HCT116 (cell line): ENCODE data around the gene GLOD5.

Experiments used
- EZH2phosphoT487 ChIP-seq: fragments of 200-600 bp; IDR thresholded peaks from 2 replicates; pipeline ENCODE4 v1.6.1; 2018; ENCODE audit warnings: antibody characterized with exemption, borderline replicate concordance
- SP1 ChIP-seq: IDR thresholded peaks from 2 replicates; pipeline ENCODE4 v1.6.1; 2012; ENCODE audit warnings: low read depth
- TF ChIP-seq, protein P1 (sequence below): IDR thresholded peaks from 2 replicates; pipeline ENCODE4 v1.6.1; 2012
- TF ChIP-seq, protein P2 (sequence below), 3 experiments: fragments of 200-600 bp in 1 of 3; sonication (generic) in 1 of 3; IDR thresholded peaks in 2 of 3; conservative IDR thresholded peaks in 1 of 3; 2 replicates each; pipeline ENCODE4 v1.5.1; 2012 to 2017; ENCODE audit warnings: low read depth in 2 of 3, low read length in 2 of 3, antibody characterized with exemption in 1 of 3, borderline replicate concordance in 1 of 3, control low read depth in 1 of 3, mild to moderate bottlenecking in 1 of 3, mixed read lengths in 1 of 3, mixed run types in 1 of 3, moderate library complexity in 1 of 3; ENCODE audit not compliant: insufficient read depth in 1 of 3
- TF ChIP-seq, protein P3 (sequence below): IDR thresholded peaks from 2 replicates; pipeline ENCODE4 v1.6.1; 2012; ENCODE audit warnings: low read depth
- TF ChIP-seq, protein P4 (sequence below): IDR thresholded peaks from 2 replicates; pipeline ENCODE4 v1.6.1; 2012

DNA sequence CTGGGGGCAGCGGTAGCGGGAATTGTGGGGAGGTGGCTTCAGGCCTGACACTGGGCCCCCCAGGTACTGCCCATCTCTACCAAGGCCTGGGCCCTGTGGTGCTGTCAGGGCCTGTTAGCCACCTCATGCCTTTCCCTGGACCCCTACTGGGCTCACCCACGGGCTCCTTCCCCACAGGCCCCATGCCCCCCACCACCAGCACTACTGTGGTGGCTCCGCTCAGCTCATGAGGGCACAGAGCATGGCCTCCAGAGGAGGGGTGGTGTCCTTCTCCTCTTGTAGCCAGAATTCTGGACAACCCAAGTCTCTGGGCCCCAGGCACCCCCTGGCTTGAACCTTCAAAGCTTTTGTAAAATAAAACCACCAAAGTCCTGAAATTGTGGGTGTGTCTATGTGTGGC, 32.4 kb downstream of the GLOD5 start:
- TF ChIP-seq, protein P1, sequence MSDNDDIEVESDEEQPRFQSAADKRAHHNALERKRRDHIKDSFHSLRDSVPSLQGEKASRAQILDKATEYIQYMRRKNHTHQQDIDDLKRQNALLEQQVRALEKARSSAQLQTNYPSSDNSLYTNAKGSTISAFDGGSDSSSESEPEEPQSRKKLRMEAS = no peak
- TF ChIP-seq, protein P2, sequence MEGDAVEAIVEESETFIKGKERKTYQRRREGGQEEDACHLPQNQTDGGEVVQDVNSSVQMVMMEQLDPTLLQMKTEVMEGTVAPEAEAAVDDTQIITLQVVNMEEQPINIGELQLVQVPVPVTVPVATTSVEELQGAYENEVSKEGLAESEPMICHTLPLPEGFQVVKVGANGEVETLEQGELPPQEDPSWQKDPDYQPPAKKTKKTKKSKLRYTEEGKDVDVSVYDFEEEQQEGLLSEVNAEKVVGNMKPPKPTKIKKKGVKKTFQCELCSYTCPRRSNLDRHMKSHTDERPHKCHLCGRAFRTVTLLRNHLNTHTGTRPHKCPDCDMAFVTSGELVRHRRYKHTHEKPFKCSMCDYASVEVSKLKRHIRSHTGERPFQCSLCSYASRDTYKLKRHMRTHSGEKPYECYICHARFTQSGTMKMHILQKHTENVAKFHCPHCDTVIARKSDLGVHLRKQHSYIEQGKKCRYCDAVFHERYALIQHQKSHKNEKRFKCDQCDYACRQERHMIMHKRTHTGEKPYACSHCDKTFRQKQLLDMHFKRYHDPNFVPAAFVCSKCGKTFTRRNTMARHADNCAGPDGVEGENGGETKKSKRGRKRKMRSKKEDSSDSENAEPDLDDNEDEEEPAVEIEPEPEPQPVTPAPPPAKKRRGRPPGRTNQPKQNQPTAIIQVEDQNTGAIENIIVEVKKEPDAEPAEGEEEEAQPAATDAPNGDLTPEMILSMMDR (IDR thresholded peaks at IDR 0.05 in 2 of 3, conservative IDR thresholded peaks at IDR 0.05 in 1 of 3; ENCODE audit: borderline replicate concordance in 1 of 3, insufficient read depth in 1 of 3, low read depth in 2 of 3, low read length in 2 of 3) = no peak
- TF ChIP-seq EZH2phosphoT487 (no peak), SP1 (no peak)
- TF ChIP-seq, protein P3, sequence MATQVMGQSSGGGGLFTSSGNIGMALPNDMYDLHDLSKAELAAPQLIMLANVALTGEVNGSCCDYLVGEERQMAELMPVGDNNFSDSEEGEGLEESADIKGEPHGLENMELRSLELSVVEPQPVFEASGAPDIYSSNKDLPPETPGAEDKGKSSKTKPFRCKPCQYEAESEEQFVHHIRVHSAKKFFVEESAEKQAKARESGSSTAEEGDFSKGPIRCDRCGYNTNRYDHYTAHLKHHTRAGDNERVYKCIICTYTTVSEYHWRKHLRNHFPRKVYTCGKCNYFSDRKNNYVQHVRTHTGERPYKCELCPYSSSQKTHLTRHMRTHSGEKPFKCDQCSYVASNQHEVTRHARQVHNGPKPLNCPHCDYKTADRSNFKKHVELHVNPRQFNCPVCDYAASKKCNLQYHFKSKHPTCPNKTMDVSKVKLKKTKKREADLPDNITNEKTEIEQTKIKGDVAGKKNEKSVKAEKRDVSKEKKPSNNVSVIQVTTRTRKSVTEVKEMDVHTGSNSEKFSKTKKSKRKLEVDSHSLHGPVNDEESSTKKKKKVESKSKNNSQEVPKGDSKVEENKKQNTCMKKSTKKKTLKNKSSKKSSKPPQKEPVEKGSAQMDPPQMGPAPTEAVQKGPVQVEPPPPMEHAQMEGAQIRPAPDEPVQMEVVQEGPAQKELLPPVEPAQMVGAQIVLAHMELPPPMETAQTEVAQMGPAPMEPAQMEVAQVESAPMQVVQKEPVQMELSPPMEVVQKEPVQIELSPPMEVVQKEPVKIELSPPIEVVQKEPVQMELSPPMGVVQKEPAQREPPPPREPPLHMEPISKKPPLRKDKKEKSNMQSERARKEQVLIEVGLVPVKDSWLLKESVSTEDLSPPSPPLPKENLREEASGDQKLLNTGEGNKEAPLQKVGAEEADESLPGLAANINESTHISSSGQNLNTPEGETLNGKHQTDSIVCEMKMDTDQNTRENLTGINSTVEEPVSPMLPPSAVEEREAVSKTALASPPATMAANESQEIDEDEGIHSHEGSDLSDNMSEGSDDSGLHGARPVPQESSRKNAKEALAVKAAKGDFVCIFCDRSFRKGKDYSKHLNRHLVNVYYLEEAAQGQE = no peak
- TF ChIP-seq, protein P4, sequence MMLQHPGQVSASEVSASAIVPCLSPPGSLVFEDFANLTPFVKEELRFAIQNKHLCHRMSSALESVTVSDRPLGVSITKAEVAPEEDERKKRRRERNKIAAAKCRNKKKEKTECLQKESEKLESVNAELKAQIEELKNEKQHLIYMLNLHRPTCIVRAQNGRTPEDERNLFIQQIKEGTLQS = no peak
